GM21528 (cell line): Measurements from ENCODE around the gene MRPL50.

ENCODE experiments used
- ATAC-seq: cut with Tn5 transposase; IDR thresholded peaks from one replicate; pipeline ENCODE4 v1.9.1; 2021; ENCODE audit warnings: mild to moderate bottlenecking, moderate library complexity; ENCODE audit not compliant: unreplicated experiment, low FRiP score

The MRPL50 gene

GRCh38 chr9:101398068-101398929 is at the start of gene MRPL50, which contains the start of gene ZNF189:
Gene MRPL50 (minus strand): TSS chr9:101398618. CDS start chr9:101398592, 26 bp downstream.
Gene ZNF189 (plus strand): TSS chr9:101398851. CDS start chr9:101399157, 306 bp downstream.
- ATAC-seq, result peak; percentile 100

DNA sequence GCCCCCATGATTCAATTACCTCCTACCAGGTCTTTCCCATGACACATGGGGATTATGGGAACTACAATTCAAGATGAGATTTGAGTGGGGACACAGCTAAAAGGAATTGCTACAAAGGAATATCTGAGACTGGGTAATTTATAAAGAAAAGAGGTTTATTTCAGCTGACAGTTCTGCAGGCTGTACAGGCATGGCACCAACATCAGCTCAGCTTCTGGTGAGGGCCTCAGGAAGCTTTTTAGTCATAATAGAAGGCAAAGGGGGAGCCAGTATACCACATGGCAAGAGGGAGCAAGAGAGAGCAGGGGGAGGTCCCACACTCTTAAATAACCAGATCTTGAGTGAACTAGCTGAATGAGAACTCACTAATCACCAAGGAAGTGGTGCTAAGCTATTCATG is 48.3 kb upstream of the MRPL50 start:
- ATAC-seq, result no peak

- ATAC-seq, result no peak
These were observed 47.1 kb upstream of the MRPL50 start for GRCh38 chr9:101445353-101446029.

GRCh38 chr9:101443364-101443771 is 45.0 kb upstream of the MRPL50 start:
- no peak for ATAC-seq

DNA sequence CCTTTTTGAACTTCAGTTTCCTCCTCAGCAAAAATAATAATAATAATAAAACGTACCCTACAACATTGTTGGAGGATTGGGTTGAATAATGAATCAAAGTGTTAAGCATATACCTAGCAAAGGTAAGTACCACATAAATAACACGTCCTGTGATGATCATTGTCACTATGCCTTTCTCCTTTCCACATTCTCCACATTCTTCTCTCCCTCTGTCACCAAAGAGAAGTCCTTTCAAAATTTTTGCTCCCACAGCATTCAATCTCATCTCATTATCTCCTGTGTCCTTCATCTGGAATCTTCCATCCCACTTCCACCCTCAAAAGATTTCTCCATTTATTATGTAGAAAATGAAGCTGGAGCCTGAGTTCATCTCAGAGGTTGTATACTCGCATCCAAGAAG is 44.3 kb upstream of the MRPL50 start:
- ATAC-seq, result no peak

GRCh38 chr9:101442318-101442717 is 43.9 kb upstream of the MRPL50 start:
- ATAC-seq, result no peak

DNA sequence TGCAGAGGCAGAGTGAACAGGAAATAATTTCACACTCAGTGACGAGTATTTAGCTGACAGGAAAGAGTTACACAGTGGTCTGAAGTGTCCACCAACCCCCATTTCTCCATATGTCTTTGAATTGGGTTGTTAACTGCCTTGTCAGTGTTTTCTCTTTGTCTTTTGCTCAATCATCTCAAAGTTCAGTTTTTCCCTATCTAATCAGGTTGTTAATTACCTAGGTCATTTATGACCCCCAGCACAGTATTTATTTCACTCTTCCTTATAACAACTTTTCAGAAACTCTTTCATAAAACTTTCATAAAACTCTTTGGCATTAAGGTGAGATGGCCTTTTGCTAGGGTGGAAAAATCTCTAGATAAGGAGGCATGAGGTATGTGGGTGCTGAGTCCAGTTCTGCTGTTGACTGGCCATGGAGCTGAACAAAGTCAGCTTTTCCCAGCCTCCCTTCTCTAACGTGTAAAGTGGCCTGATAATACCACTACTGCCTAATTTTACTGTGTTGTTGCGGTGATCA is 42.4 kb upstream of the MRPL50 start:
- no peak for ATAC-seq

- no peak for ATAC-seq
These were observed 40.1 kb upstream of the MRPL50 start for GRCh38 chr9:101438523-101438922.

DNA sequence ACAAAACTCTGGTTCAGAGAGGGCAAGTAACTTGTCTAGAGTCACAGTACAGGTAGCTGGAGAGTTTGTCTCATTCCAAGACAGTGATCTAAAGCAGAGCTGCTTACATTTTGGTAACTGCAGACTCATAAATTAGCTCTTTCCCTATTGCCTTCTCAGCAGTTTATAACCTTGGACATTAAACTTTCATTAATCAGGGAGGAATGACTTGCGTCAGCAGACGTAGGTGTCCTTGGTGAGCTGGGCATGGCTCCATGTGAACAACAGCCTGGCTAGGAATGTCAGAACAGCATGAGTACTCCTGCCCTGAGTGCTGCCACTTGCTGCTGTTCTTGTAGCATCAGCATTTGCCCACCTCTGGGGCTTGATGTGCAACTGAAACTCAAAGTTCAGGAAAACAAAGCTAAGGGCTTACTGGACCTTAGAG is 39.4 kb upstream of the MRPL50 start:
- no peak for ATAC-seq

- ATAC-seq, result no peak
These were observed 37.2 kb upstream of the MRPL50 start, which contains the start of gene ALDOB for GRCh38 chr9:101435601-101436079. Gene ALDOB (minus strand): TSS chr9:101435774. CDS start chr9:101430887, 4,887 bp downstream.

GRCh38 chr9:101434998-101435397 is 36.6 kb upstream of the MRPL50 start:
- ATAC-seq, result no peak

DNA sequence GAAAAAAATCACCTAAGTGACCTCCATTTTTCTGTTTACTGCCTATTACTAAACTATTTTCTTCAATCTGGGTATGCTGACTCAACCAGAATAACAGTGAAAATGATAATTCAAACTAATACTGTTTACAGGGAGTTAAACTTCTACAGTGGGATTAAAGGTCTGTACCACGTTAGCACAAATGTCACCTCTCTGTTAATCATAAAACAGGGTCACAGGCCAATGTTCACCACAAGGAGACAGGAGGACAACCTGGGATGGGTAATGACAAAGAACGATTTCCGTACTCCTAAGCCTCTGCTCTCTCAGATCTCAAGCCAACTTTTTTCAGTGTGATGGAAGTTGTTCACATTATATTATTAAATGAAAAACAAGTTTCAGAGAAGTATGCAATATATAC is 34.8 kb upstream of the MRPL50 start:
- no peak for ATAC-seq

GRCh38 chr9:101432740-101433139 is 34.3 kb upstream of the MRPL50 start:
- ATAC-seq, result no peak

DNA sequence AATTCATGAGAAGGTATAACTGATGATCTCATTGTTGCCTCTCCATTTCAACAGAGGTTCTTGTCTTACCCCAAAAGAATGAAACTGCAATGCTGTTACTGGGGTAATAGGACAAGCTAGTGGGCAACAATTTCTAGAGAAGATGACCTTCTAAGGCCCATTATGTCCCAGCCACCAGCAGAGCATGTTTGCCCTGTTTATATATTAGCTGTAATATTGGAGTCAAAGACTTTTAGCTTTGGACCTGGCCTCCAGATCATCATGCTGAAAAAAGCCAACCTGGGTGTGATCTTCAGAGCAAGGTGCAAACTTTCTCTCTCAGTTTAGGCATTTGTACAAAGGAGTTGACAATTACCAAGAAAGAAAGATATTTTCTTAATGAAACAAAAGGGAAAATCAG is 33.8 kb upstream of the MRPL50 start:
- ATAC-seq, result no peak

- ATAC-seq, result no peak
These were observed 31.3 kb upstream of the MRPL50 start for GRCh38 chr9:101429736-101430135.

DNA sequence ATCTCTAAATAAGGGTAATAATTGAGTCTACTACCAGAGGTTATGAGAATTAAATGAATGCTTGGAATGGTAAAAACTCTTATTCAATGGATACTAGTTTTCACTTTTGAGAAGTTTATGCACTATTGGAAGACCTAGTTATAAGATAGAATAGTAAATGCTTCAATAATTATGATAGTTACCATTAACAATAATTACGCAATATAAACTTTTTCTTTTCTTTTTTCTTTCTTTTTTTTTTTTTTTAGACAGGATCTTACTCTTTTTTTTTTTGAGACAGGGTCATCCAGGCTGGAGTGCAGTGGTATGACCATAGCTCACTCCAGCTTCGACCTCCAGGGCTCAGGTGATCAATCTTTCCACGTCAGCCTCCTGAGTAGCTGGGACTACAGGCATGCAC is 30.5 kb upstream of the MRPL50 start:
- ATAC-seq, result no peak

DNA sequence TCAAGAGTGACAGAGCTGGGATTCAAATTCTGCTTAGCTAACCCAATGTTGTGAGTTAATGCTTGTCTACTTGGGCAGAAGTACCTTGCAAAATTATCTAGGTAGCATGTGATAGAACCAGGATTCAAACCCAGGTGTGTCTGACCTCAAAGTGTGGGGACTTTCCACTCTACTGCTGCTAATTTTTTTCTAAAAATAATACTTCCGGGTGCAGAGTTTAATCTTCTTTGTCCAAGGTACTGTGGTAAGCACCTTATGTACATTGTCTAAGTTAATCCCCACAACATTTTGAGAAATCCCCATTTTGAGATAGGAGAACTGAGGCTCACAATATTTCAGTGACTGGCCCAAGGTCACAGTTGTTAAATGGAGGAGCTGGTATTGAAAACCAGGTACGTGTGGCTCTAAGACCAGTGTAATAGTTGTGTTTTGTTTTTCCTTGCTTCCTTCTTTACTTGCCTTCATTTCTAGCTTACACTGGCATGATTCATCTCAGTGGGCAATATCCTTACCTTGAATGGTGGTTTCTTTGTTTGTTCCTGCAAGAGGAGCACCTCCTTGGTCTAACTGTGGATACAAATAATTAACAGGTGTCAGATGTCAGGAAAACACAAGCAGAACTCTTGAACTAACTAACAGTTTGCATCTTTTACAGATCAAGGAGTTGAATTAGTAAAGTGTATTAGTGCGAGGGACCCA is 29.7 kb upstream of the MRPL50 start:
- no peak for ATAC-seq

DNA sequence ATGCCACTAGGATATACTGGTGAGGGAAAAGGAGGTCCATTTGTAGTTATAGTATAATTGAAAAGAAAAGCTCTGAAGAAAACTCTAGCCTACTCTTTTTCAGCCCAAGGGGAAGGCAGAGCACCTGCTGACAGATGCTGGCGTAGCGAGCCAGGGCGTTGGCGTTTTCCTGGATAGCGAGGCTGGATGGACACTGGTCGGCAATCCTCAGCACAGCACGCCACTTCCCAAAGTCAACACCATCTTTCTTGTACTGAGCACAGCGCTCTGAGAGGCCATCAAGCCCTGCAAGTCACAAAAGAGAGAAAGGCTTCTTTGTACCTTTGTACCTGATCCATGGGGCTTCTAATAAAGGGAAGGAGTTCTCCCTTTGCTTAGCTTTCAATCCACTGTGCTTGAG is 28.9 kb upstream of the MRPL50 start:
- no peak for ATAC-seq

DNA sequence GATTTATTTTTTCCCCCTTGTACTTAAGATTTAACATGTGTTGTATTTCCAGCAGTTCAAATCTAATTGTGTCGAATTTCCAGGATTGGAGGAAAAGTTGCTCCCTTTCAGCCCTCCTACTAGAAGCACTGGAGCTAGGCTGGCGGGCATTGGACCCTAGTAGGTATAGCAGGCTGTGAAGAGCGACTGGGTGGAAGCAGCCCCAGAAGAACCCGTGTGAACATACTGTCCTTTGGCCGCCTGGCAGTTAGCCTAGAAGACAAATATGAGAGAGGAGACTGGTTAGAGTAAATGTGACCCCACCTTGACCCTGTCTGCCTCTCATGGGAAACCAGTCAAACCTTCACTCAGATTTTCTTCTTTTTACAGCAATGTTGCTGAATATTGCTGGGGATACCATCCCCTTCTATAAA is 23.2 kb upstream of the MRPL50 start:
- ATAC-seq, result no peak

DNA sequence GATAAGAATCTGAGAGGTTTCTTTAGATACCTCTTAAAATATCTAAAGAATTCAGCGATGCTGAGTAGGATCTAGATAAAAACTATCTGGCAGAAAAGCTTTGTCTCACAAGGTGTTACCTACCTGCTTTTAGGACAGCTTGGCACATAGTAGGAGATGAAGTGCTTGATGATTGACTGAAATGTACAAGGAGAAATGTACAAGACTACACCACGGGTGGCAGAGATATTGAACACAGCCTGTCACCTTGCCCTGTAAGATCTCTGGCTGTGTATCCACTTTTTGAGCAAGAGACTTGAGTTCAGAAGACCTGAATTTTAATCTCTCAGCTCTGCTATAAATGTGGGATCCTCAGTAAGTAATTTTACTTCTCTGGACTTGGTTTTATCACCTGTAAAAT is 21.4 kb upstream of the MRPL50 start:
- ATAC-seq, result no peak
